Heart right ventricle (tissue), 16 donors: ENCODE data around the gene MRPS9. TPM values are rescaled to one million over a fixed set of nuclear protein-coding genes. Genes with fewer than 3 reads are reported as not detected.

Experiments used
- ATAC-seq, 8 donors: fragments of 200-7000 bp; cut with Tn5 transposase; one replicate each; pipeline ENCODE4 v1.9.1; 2020; ENCODE audit warnings: mild to moderate bottlenecking in 8 of 8, moderate library complexity in 8 of 8, moderate number of reproducible peaks in 1 of 8
- DNase-seq, 2 donors: peaks; one replicate each; pipeline ENCODE4 v3.0.0-alpha.2; 2020
- H3K27ac ChIP-seq, 10 donors: fragments of 200-600 bp; sonication (generic) in 2 of 10; one replicate each; pipeline versions ENCODE4 v1.5.0 to v1.8.0; 2020 to 2022; ENCODE audit warnings: mild to moderate bottlenecking in 3 of 10
- H3K27me3 ChIP-seq, 7 donors: fragments of 200-600 bp; one replicate each; pipeline ENCODE4 v1.8.0; 2021 to 2022; ENCODE audit warnings: mild to moderate bottlenecking in 2 of 7
- H3K36me3 ChIP-seq, 9 donors: fragments of 200-600 bp; sonication (generic) in 1 of 9; one replicate each; pipeline versions ENCODE4 v1.5.0 to v1.8.0; 2020 to 2022; ENCODE audit warnings: mild to moderate bottlenecking in 2 of 9
- H3K4me1 ChIP-seq, 9 donors: fragments of 200-600 bp; sonication (generic) in 1 of 9; one replicate each; pipeline versions ENCODE4 v1.5.0 to v1.8.0; 2020 to 2022; ENCODE audit warnings: mild to moderate bottlenecking in 4 of 9
- H3K4me3 ChIP-seq, 10 donors: fragments of 200-600 bp; sonication (generic) in 2 of 10; one replicate each; pipeline versions ENCODE4 v1.5.0 to v1.8.0; 2020 to 2022; ENCODE audit warnings: mild to moderate bottlenecking in 7 of 10, moderate library complexity in 2 of 10
- H3K9me3 ChIP-seq, 11 donors: fragments of 200-600 bp in 10 of 11; sonication (generic) in 2 of 11; one replicate each; pipeline versions ENCODE4 v1.5.0 to v1.8.0; 2013 to 2022; ENCODE audit warnings: mild to moderate bottlenecking in 2 of 11, control low read depth in 1 of 11, moderate library complexity in 1 of 11
- CTCF ChIP-seq, 9 donors: fragments of 200-600 bp; sonication (generic) in 2 of 9; IDR thresholded peaks; one replicate each; pipeline versions ENCODE4 v1.5.0 to v1.8.0; 2021 to 2022; ENCODE audit warnings: antibody characterized with exemption in 9 of 9, mild to moderate bottlenecking in 5 of 9, moderate library complexity in 1 of 9
- WGBS, 2 donors: extraction: QIAGEN DNeasy Blood & Tissue Kit; methylation state at CpG; one replicate each; pipeline ENCODE4 v1.1.7; 2013; ENCODE audit warnings: inconsistent platforms in 1 of 2; 5-methylcytosine and 5-hydroxymethylcytosine counted together
- intact Hi-C, 10 donors: fragments of 100-400 bp; cut with DNase I; formaldehyde crosslinking; loops; one replicate each; pipeline versions ENCODE4 v1.11.1 to v1.14.2; 2022
- polyA plus RNA-seq, 2 donors: library from polyadenylated mRNA; stranded (reverse); fragments of 200-250 nt; gene quantifications; one replicate each; pipeline ENCODE4 v1.2.3, GENCODE V29; 2013
- total RNA-seq, 10 donors: library from RNA; stranded (reverse); fragmentation: NEBNext Ultra II Directional in 3 of 10; extraction: Animal tissue kit (Norgen Biotek cat#: 25700) in 3 of 10; gene quantifications; one replicate each; pipeline versions ENCODE4 v1.2.1 to v1.2.4, GENCODE V29; 2021 to 2023
- donor health status: Arrhythmogenic right ventricular cardiomyopathy.
- donor health status: ischemic (EF 13 %, LVEDD 7.1; RV severe dilation, severe dysfunction).
- donor health status: healthy with polysubstance abuse.
- donor health status: DM: no; HTN: yes; CAD: no.
- donor health status: DM: no; HTN: no; CAD: no.
- donor health status: ischemic (EF 25% LVEDD 6.9; RV normal size, moderate dysfunction).
- donor health status: ischemic (EF 25% LVEDD 5.7; RV mildly dilated, moderate dysfunction).
- donor health status: healthy.
- donor health status: DM: yes; HTN: yes; CAD: no.
- donor health status: Ischemic cardiomyopathy.
- donor health status: ischemic (EF 35%, LVEDD 5.7; RV mildly dilated, moderate dysfunction).
- donor health status: nonischemic (EF 11% LVEDD 7.7; RV severe dilation, severe dysfunction).
- donor health status: DM: yes; HTN: yes; CAD: no.
- donor health status: PGD.
- donor health status: ischemic (EF 29% LVEDD 5.4; RV normal size, mild dysfunction).
- donor health status: nonischemic (EF 23%, LVEDD 6.1; RV moderate dilation, normal function).

MRPS9 gene
- total and polyA plus RNA-seq, 12 donors: 43.5 to 89.6 (median 63.3) TPM

DNA sequence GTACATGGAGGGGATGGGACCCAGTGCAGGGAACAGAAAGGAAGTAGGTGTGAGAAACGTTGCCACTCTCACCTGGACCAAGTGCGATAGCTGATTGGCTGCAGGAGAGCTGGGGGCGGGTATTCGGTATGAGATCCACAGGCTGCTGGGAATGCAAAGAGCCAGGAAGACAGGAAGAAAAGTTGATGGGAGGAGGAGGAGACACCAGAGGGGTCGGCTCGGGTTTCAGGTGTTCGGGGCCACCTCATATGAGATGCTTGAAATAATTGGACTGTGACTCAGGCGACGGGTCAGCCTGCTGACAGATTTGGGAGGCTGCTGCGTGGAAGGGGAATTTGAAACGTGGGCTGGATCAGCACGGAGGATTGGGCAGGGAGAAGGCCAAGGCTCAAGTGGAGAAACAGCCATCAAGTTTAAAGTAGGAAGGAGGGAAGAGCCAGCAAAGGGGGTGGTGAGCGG lies 65.1 kb downstream of the MRPS9 start:
- no peak for TF ChIP-seq CTCF (IDR thresholded peaks at IDR 0.05)
- Histone ChIP-seq H3K36me3 (peaks cover 0 to 44% (median 23%) of the 10 kb centered on the region in 9 donors), H3K4me1 (peaks cover 0 to 3% (median 0%) of the 10 kb centered on the region in 9 donors), H3K9me3 (no peaks in the 10 kb centered on the region), H3K4me3 (no peak overlapping the region), H3K27me3 (no peaks in the 10 kb centered on the region), H3K27ac (no peak overlapping the region)
- peak in 7 of 8 donors; percentile 8 to 57 (median 22) for ATAC-seq
- intact Hi-C loops: no loop called here
- no peak for DNase-seq
- WGBS, 2 donors: 43 to 52% methylated on average over 13 of the region's 13 CpGs

DNA sequence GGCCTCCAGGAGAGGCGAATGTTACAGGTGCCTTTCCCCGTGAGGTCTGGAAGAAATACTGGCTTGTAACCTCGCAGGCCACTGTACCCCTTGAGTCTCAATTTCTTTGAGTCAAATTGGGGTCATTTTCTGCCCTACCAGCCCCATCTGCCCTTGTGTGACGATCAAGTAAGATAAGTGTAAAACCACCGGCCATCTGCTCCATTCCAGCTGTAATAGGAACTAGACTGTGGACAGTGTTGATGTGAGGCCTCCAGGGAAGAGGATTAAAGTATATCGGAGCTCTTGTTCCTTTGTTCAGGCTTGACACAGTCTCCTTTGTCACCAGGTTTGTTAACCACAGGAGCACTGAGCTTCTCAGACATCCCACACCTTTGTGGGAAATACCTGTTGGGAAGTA lies 65.6 kb downstream of the MRPS9 start:
- Histone ChIP-seq H3K9me3 (no peaks in the 10 kb centered on the region), H3K4me3 (no peak overlapping the region), H3K27me3 (no peaks in the 10 kb centered on the region), H3K36me3 (peaks cover 0 to 39% (median 19%) of the 10 kb centered on the region in 9 donors), H3K27ac (no peak overlapping the region), H3K4me1 (peaks cover 0 to 3% (median 0%) of the 10 kb centered on the region in 9 donors)
- no peak for DNase-seq
- WGBS, 2 donors: 78% methylated on average over 6 of the region's 6 CpGs
- no peak for TF ChIP-seq CTCF (IDR thresholded peaks at IDR 0.05)
- no peak for ATAC-seq
- intact Hi-C loops: no loop called here

DNA sequence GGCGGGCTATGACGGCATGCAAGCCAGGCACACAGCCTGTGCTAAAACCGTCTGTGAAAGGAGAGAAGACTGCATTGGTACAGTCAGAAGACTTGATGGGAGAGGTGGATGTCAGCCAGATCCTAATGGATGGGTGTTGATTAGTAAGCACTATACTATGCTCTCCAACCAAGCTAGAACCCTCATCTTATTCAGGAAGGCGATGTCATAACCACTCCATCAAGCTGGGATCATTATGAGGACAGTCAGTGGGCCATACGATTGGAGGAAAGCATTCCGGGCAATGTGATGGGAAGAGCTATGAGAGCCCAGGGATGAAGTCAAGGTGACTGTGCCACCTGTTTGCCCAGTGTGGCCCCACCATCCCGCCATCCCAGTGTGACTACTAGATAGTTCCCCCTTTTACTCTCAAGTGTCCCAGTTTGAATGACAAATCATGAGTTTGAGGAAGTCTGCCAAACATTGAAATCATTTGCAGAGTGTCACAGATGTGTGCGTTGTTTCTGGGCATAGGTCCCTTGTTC lies 66.4 kb downstream of the MRPS9 start:
- Histone ChIP-seq H3K27ac (no peak overlapping the region), H3K4me3 (no peak overlapping the region), H3K4me1 (peaks cover 0 to 3% (median 0%) of the 10 kb centered on the region in 9 donors), H3K27me3 (no peaks in the 10 kb centered on the region), H3K36me3 (peaks cover 0 to 32% (median 18%) of the 10 kb centered on the region in 9 donors), H3K9me3 (no peaks in the 10 kb centered on the region)
- ATAC-seq (peak in 5 of 8 donors; percentile 12 to 51 (median 30)), DNase-seq (no peak)
- intact Hi-C loops: no loop called here
- TF ChIP-seq CTCF (IDR thresholded peaks at IDR 0.05): no peak
- 90 to 93% methylated on average over 8 of the region's 8 CpGs for WGBS, 2 donors

DNA sequence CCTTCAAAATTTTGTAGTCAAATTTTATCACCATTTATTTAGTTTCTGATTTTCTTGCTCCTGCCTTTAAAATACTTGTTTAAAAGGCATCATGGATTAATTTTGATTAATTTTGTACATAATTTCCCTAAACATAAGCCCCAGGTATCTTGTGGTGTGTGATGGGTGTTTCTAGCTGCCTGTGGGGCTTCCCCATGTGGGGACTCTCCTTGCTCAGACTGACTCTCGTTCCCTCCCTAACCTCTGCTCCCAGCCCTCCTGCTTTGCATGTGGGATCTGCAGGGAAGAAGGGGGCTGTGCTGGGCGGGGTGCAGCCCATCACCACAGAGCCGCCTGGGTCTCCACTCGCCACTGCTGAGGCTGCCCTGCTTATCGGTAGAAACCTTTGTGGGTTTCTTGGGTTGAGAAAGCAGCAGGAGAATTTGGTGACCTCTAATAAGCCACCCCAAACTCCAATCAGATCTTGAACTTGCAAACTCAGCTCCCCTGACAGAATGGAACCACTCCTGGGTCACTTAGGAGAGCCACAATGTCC lies 72.5 kb downstream of the MRPS9 start:
- peaks cover 0 to 5% (median 0%) of the 10 kb centered on the region in 9 donors for H3K36me3 ChIP-seq
- TF ChIP-seq CTCF (IDR thresholded peaks at IDR 0.05): no peak
- ATAC-seq: no peak
- no peaks in the 10 kb centered on the region for H3K9me3 ChIP-seq
- no peak overlapping the region for H3K4me3 ChIP-seq
- H3K4me1 ChIP-seq: no peaks in the 10 kb centered on the region
- intact Hi-C loops: loop anchor here in 3 of 10 donors (5.0 to 10.0 kb wide), 2 partner anchors 127 to 414 kb away; no protein-coding TSS in a partner anchor
- WGBS, 2 donors: 80 to 89% methylated on average over 5 of the region's 5 CpGs
- H3K27me3 ChIP-seq: no peaks in the 10 kb centered on the region
- no peak for DNase-seq
- no peak overlapping the region for H3K27ac ChIP-seq
